ENCODE data around the gene NRTN.

The NRTN gene

DNA sequence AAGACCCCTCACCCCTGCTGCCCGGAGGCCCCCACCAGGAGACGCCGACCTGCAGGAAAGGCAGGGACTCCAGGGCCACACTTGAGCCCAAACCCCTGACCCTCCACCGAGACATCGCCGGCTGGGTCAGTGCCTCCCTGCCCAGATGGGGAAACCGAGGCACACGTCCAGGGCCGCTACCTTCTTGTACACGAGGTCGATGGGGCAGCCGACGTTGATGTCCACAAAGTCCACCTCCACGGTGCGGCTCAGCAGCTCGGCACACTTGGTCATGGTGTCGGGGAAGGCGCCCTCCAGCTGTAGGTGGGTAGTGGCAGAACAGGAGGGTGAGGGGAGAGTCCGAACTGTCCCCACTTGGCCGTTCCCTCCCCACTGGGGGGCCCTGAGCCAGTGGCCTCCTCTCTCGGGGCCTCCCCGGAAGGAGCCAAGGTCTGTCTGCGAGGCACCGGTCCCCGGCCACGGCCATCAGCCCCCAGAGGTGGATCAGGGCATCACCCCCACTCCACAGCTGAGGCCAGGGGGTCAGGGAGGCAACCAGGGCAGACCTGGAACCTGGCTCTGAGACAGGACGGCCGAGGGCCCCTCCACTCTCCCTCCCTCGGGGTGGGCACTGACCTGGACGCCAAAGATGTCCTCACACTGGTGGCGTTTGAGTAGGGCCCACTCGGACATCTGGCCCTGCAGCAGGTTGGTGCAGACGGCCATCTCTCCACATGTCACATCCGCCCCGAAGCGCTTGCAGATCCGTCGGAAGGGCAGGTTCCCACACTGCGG, 17.3 kb upstream of the NRTN start:
- Histone ChIP-seq H3K36me3 (peaks cover 55 to 65% (median 59%) of the 10 kb centered on the region in 3 donors), H3K27ac (no peak overlapping the region), H3K27me3 (no peaks in the 10 kb centered on the region), H3K4me1 (peaks cover 0 to 8% (median 7%) of the 10 kb centered on the region in 4 donors), H3K9me3 (no peaks in the 10 kb centered on the region), H3K4me3 (no peak overlapping the region)
- TF ChIP-seq, protein P1, sequence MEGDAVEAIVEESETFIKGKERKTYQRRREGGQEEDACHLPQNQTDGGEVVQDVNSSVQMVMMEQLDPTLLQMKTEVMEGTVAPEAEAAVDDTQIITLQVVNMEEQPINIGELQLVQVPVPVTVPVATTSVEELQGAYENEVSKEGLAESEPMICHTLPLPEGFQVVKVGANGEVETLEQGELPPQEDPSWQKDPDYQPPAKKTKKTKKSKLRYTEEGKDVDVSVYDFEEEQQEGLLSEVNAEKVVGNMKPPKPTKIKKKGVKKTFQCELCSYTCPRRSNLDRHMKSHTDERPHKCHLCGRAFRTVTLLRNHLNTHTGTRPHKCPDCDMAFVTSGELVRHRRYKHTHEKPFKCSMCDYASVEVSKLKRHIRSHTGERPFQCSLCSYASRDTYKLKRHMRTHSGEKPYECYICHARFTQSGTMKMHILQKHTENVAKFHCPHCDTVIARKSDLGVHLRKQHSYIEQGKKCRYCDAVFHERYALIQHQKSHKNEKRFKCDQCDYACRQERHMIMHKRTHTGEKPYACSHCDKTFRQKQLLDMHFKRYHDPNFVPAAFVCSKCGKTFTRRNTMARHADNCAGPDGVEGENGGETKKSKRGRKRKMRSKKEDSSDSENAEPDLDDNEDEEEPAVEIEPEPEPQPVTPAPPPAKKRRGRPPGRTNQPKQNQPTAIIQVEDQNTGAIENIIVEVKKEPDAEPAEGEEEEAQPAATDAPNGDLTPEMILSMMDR (IDR thresholded peaks at IDR 0.05) = no peak
- no peak for DNase-seq
- intact Hi-C loops (cut with DNase I; ENCODE audit: low total_unique reads) = no loop called here

DNA sequence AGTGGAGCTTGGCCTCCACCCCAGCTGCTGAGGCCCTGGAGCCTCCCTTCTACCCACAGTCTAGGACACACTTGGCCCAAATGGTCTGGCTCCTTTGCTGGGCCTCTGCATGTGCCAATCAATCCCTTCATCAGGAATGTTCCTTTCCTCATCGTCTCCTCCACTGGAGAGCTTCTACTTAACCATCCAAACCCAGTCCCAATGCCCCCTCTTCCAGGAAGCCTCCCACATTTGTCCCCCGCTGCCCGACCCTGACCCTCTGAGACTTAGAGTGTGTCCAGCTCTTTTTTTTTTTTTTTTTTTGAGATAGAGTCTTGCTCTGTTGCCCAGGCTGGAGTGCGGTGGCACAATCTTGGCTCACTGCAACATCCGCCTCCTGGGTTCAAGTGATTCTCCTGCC, 16.4 kb upstream of the NRTN start:
- DNase-seq = no peak
- H3K36me3 ChIP-seq = peaks cover 55 to 65% (median 59%) of the 10 kb centered on the region in 3 donors

DNA sequence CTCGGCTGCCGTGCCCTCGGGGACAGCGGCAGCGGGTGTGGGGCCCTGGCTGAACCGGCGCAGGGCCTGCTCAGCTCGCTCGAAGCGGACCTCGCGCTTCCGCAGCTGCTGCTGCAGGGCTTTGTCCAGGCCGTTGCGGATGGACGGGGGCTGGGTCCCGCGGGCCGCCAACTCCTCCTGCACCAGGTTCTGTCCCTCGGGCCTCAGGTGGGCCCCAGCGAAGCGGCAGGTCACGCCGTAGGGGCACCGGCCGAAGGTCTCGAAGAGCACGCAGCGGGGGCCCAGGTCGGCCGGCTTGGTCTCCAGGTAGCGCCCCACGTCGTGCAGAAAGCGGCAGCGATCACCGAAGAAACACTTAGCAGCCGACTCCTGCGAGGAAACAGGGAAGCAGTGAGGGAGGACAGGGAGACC, 15.5 kb upstream of the NRTN start:
- Histone ChIP-seq H3K36me3 (peaks cover 55 to 58% (median 57%) of the 10 kb centered on the region in 3 donors), H3K9me3 (no peaks in the 10 kb centered on the region), H3K27me3 (no peaks in the 10 kb centered on the region), H3K4me1 (peaks cover 0 to 8% (median 7%) of the 10 kb centered on the region in 4 donors), H3K4me3 (no peak overlapping the region), H3K27ac (no peak overlapping the region)
- intact Hi-C loops (cut with DNase I; ENCODE audit: low total_unique reads) = no loop called here
- no peak for DNase-seq
- TF ChIP-seq, protein P1 (IDR thresholded peaks at IDR 0.05) = no peak

More for the DNA sequence above, 16.4 kb upstream of the NRTN start:
- Histone ChIP-seq H3K27me3 (no peaks in the 10 kb centered on the region), H3K9me3 (no peaks in the 10 kb centered on the region), H3K4me1 (peaks cover 0 to 8% (median 7%) of the 10 kb centered on the region in 4 donors), H3K4me3 (no peak overlapping the region), H3K27ac (no peak overlapping the region)
- TF ChIP-seq, protein P1 (IDR thresholded peaks at IDR 0.05) = no peak
- intact Hi-C loops (cut with DNase I; ENCODE audit: low total_unique reads) = no loop called here

DNA sequence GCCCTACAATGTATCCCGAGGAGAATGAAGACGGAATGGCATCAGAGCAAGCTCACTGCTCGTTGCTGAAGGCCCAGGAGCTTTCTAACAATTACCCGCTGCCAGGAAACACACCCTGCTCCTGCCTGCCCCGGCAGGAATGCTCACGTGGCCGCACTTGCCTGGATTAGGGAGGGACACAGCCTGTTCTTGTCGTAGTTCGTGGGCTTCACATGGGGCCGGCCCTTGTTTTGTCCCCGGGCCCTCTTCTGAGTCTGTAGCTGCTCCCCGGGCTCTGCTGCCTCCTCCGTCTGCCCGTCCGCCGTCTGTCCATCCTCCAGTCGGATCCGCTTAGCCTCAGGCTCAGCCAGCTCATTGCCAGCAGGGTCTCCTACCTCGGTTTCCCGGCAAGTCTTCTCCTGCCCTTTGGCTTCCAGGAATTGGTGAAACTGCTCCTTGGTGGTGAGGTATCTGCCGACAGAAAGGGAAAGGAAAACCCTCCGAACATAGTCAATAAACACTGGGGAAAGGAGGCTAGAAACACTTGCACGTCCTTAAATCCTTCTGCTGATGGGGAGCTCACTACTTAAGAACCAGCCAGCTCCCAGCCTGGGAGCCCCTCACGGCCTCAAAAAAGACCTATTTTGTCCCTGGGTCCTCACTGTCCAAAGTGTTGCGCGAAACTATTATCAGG, 14.8 kb upstream of the NRTN start:
- no peak for DNase-seq
- Histone ChIP-seq H3K4me3 (peak overlapping the region; percentile 72 to 74), H3K27ac (peak overlapping the region; percentile 90 to 91), H3K4me1 (peaks cover 0 to 8% (median 7%) of the 10 kb centered on the region in 4 donors), H3K9me3 (no peaks in the 10 kb centered on the region), H3K27me3 (peaks cover 0 to 3% of the 10 kb centered on the region in 2 donors), H3K36me3 (peaks cover 50 to 52% (median 51%) of the 10 kb centered on the region in 3 donors)
- intact Hi-C loops (cut with DNase I; ENCODE audit: low total_unique reads) = no loop called here
- TF ChIP-seq, protein P1 (IDR thresholded peaks at IDR 0.05) = no peak

DNA sequence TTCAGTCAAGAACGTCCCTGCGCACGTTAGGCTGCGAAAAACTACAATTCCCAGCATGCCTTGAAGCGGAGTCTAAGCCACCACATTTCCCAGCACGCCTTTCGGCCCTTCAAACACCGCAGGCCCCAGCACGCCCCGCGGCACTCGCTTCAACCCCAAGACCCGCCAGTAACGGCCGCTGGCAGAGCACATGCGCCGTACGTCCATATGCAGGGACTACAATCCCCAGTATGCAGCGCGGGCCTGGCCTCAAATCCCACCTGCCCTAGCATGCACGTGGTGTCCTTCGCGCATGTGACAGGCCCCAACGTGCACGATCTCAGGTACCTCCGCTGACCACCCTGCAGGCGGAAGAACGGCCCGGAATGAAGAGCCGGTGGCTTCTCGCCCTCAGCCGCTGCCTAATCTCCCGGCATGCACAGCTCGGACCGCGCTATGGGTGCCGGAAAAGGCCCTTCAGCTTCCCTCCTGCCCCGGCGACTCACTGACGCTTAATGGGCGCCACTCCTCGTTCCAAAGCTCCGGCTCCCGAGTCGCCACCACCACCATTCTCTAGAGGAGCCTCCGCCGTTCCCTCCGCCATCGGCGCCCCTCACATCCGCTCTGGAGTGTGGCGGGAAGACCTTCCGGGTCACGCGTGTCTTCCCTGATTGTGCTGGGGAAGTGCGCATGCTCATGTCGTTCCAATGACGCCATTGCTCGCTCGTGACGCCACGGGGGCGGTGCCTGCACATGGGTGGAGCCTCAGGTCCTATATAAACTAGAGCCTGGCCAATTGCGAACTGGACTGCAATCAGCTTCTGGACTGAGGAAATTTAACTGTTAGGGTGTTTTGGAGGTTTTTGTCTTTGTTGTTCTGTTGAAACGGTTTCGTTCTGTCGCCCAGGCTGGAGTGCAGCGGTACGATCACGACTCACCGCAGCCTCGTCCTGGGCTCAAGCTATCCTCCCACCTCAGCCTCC, 14.0 kb upstream of the NRTN start, which contains the start of gene DUS3L:
DUS3L (minus strand) TSS at position 605 of the 962 bp plus-strand sequence; CDS start at position 583, 22 bp downstream.
- DNase-seq = peak; percentile 97 to 98
- intact Hi-C loops (cut with DNase I; ENCODE audit: low total_unique reads) = no loop called here
- TF ChIP-seq, protein P1 (IDR thresholded peaks at IDR 0.05) = peak in 1 of 2 experiments; percentile 4
- H3K4me3 ChIP-seq = peak within 1 kb of the TSS; percentile 72 to 74
- peaks cover 0 to 3% of the 10 kb centered on the region in 2 donors for H3K27me3 ChIP-seq
- H3K36me3 ChIP-seq = peaks cover 42 to 43% (median 43%) of the 10 kb centered on the region in 3 donors
- H3K4me1 ChIP-seq = peaks cover 0 to 8% (median 7%) of the 10 kb centered on the region in 4 donors
- H3K27ac ChIP-seq = peak within 1 kb of the TSS; percentile 90 to 91
- no peaks in the 10 kb centered on the region for H3K9me3 ChIP-seq

Measured in tibial artery (tissue), 4 donors.